Stimulated activated CD4-positive, alpha-beta T cell treated with anti-CD3 and anti-CD28 coated beads, TNF-alpha, amount 100 ng/mL, for 48 hours (primary cell): Measurements from ENCODE around the gene CD28.
"Not testable (repeated sequence)": the region's sequence is repeated elsewhere in the genome, so short reads cannot be mapped to it uniquely, and the experiment has no call there.

Experiments
- DNase-seq, 3 donors: peaks; one replicate each; pipeline ENCODE4 v3.0.0-alpha.2; 2020; ENCODE audit warnings: low read depth in 3 of 3

CD28 gene

DNA sequence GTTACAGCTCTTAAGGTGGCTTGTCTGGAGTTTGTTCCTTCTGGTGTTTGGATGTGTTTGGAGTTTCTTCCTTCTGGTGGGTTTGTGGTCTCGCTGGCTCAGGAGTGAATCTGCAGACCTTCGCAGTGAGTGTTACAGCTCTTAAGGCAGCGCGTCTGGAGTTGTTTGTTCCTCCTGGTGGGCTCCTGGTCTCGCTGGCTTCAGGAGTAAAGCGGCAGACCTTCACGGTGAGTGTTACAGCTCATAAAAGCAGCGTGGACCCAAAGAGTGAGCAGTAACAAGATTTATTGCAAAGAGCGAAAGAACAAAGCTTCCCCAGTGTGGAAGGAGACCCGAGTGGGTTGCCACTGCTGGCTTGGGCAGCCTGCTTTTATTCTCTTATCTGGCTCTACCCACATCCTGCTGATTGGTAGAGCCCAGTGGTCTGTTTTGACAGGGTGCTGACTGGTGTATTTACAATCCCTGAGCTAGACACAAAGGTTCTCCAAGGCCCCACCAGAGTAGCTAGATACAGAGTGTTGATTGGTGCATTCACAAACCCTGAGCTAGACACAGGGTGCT is 78.4 kb downstream of the CD28 start:
- not testable (repeated sequence) for DNase-seq

DNA sequence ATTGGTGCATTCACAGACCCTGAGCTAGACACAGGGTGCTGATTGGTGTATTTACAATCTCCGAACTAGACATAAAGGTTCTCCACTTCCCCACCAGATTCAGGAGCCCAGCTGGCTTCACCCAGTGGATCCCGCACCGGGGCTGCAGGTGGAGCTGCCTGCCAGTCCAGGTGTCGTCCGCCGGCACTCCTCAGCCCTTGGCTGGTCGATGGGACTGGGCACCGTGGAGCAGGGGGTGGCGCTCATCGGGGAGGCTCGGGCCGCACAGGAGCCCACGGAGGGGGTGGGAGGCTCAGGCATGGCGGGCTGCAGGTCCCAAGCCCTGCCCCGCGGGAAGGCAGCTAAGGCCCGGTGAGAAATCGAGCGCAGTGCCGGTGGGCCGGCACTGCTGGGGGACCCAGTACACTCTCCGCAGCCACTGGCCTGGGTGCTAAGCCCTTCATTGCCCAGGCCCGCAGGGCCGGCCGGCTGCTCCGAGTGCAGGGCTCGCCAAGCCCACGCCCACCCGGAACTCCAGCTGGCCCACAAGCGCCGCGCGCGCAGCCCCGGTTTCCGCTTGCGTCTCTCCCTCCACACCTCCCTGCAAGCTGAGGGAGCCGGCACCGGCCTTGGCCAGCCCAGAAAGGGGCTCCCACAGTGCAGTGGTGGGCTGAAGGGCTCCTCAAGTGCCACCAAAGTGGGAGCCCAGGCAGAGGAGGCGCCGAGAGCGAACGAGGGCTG is 79.1 kb downstream of the CD28 start:
- not testable (repeated sequence) for DNase-seq

DNA sequence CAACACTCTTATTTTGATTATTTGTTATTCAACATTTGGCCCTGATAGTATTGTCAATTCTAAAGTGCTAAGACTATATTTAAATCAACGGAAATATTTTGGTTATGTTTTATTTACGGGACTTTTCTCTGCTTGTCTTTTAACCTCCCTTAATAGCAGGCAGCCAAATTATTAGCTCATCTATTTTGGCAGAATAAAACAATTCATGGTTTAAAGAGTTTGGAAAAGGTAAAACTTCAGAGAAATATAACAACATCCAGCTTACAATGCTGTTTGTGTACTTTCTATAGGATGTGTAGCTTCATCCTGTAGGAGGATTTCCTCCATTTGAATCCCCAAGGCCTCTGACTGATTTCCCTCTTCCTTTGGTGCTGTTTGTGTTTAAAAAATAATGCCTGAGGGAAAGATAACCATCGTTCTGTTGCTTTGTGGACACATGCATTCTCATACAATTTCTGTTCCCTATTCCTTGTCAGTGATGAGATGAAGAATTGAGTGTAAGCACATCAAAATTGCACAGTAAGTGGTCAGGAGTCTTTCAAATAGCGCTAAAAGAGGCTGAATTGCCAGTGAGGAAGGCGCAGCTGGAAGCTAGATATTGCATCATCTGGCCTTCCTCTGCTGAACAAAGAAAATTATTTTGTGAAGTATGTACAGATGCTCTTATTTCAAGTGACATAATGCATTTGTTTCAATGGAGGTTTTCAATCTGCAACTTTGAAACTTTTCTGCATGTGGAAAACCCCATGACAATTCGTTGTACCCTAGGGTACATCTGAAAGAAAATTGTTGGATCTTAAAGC is 80.3 kb downstream of the CD28 start:
- no peak for DNase-seq

DNA sequence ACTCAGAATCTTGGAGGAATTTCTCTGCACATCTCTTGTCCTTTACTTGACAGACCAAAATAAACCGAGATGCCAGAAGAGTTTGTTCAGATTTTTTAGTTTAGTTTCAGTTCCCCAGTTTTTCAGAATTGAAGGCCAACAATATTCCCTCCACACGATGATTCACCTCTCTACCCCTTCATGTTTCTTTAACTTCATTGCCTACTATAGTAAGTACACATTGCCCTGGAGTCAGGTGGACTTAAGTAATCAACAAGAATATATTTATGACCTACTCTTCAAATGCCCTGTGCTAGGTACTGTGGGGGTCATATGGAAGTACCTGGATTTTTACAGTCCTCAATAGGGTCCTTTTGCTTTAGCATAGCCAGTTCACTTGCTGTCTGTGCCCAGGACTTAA is 81.5 kb downstream of the CD28 start:
- DNase-seq = no peak
